NCI-H82 treated with DMSO at 0.1 percent for 48 hours (cell line): ENCODE data around the gene DCLK2.

Experiments
- DNase-seq: peaks from one replicate; lab custom pipeline; 2025; ENCODE audit not compliant: unreplicated experiment; lab: John Stamatoyannopoulos, UW

The DCLK2 gene

GRCh38 chr4:150206954-150207353, 128.7 kb downstream of the DCLK2 start:
- DNase-seq = no peak

GRCh38 chr4:150207871-150208270, 129.6 kb downstream of the DCLK2 start:
- peak; percentile 86 for DNase-seq

GRCh38 chr4:150209140-150209829, 131.0 kb downstream of the DCLK2 start:
- DNase-seq = peak; percentile 15

- DNase-seq = no peak
Observed at GRCh38 chr4:150211016-150211415, 132.8 kb downstream of the DCLK2 start.

GRCh38 chr4:150211799-150212445, 133.7 kb downstream of the DCLK2 start:
- no peak for DNase-seq

GRCh38 chr4:150212485-150212884, 134.2 kb downstream of the DCLK2 start:
- no peak for DNase-seq

- DNase-seq = no peak
Observed at GRCh38 chr4:150212927-150213326, 134.7 kb downstream of the DCLK2 start.

- no peak for DNase-seq
Observed at GRCh38 chr4:150215601-150216000, 137.4 kb downstream of the DCLK2 start.

GRCh38 chr4:150216726-150217125, 138.5 kb downstream of the DCLK2 start:
- DNase-seq = no peak

GRCh38 chr4:150217192-150217591, 138.9 kb downstream of the DCLK2 start:
- no peak for DNase-seq

GRCh38 chr4:150217808-150218207, 139.6 kb downstream of the DCLK2 start:
- no peak for DNase-seq

- no peak for DNase-seq
Observed at GRCh38 chr4:150218447-150218846, 140.2 kb downstream of the DCLK2 start.

- DNase-seq = no peak
Observed at GRCh38 chr4:150219841-150220240, 141.6 kb downstream of the DCLK2 start.

GRCh38 chr4:150224896-150225591, 146.8 kb downstream of the DCLK2 start:
- no peak for DNase-seq

- DNase-seq = no peak
Observed at GRCh38 chr4:150229520-150229919, 151.3 kb downstream of the DCLK2 start.

- DNase-seq = no peak
Observed at GRCh38 chr4:150230561-150230960, 152.3 kb downstream of the DCLK2 start.

- DNase-seq = no peak
Observed at GRCh38 chr4:150231107-150231770, 153.0 kb downstream of the DCLK2 start.

- no peak for DNase-seq
Observed at GRCh38 chr4:150232029-150232428, 153.8 kb downstream of the DCLK2 start.

GRCh38 chr4:150234246-150234645, 156.0 kb downstream of the DCLK2 start:
- DNase-seq = no peak

GRCh38 chr4:150235317-150235716, 157.1 kb downstream of the DCLK2 start:
- DNase-seq = no peak

GRCh38 chr4:150235808-150236271, 157.6 kb downstream of the DCLK2 start:
- DNase-seq = no peak
